SU-DHL-6 (cell line): ENCODE measurements around the gene CIART.

ENCODE experiments used
- H2AFZ ChIP-seq: fragments of 200-600 bp; sonication (generic); 2 replicates; pipeline ENCODE4 v1.6.1; 2014; ENCODE audit warnings: low read depth, mild to moderate bottlenecking, moderate library complexity, mixed read lengths, antibody characterized with exemption, low read length; ENCODE audit not compliant: severe bottlenecking
- H3F3A ChIP-seq: fragments of 200-600 bp; shearing (Covaris generic); 2 replicates; pipeline ENCODE4 v1.6.0; 2016; ENCODE audit warnings: antibody characterized with exemption, mild to moderate bottlenecking; ENCODE audit not compliant: insufficient read depth
- H3K27ac ChIP-seq: fragments of 200-600 bp; sonication (generic); 2 replicates; pipeline ENCODE4 v1.5.1; 2016; ENCODE audit warnings: low read depth, mild to moderate bottlenecking, low read length, moderate library complexity, mixed read lengths
- H3K27me3 ChIP-seq: fragments of 200-600 bp; sonication (generic), shearing (Covaris generic); 2 replicates; pipeline ENCODE4 v1.6.0; 2014; ENCODE audit warnings: mild to moderate bottlenecking, low read length
- H3K36me3 ChIP-seq: fragments of 200-600 bp; sonication (generic); 2 replicates; pipeline ENCODE4 v1.6.1; 2014; ENCODE audit warnings: mild to moderate bottlenecking, low read length, mixed read lengths
- H3K4me2 ChIP-seq: fragments of 300-600, 200-600 bp; shearing (Covaris generic), sonication (generic); 2 replicates; pipeline ENCODE4 v1.6.0; 2014; ENCODE audit warnings: low read length, low read depth, mild to moderate bottlenecking; ENCODE audit not compliant: poor library complexity, severe bottlenecking
- H3K4me3 ChIP-seq: fragments of 200-600 bp; sonication (generic); 2 replicates; pipeline ENCODE4 v1.5.1; 2014; ENCODE audit warnings: antibody characterized with exemption, low read length, mild to moderate bottlenecking, mixed read lengths; ENCODE audit not compliant: insufficient read depth, poor library complexity, severe bottlenecking
- H3K79me2 ChIP-seq: fragments of 200-600 bp; sonication (generic); 2 replicates; pipeline ENCODE4 v1.6.1; 2014; ENCODE audit warnings: mild to moderate bottlenecking, low read length, moderate library complexity; ENCODE audit not compliant: insufficient read depth
- H3K9ac ChIP-seq: fragments of 200-600 bp; sonication (generic); 2 replicates; pipeline ENCODE4 v1.7.0; 2014; ENCODE audit warnings: mild to moderate bottlenecking, low read length
- H3K9me2 ChIP-seq: fragments of 200-600 bp; sonication (generic); replicated peaks from 2 replicates; pipeline ENCODE4 v1.6.1; 2014; ENCODE audit warnings: low read length; ENCODE audit not compliant: insufficient read depth
- H3K9me3 ChIP-seq: fragments of 200-600 bp; sonication (generic); 2 replicates; pipeline ENCODE4 v1.6.1; 2014; ENCODE audit warnings: low read length, mixed read lengths; ENCODE audit not compliant: insufficient read depth
- H4K20me1 ChIP-seq: fragments of 200-600 bp; sonication (generic); 2 replicates; pipeline ENCODE4 v1.6.1; 2014; ENCODE audit warnings: low read depth, mild to moderate bottlenecking, antibody characterized with exemption, low read length, moderate library complexity, mixed read lengths
- EZH2phosphoT487 ChIP-seq: fragments of 200-600 bp; sonication (generic), shearing (Covaris generic); conservative IDR thresholded peaks from 2 replicates; pipeline ENCODE4 v1.6.1; 2018; ENCODE audit warnings: mild to moderate bottlenecking, antibody characterized with exemption, low read length, moderate library complexity, mixed read lengths
- TF ChIP-seq, protein P1 (sequence below): fragments of 200-600 bp; sonication (generic); IDR thresholded peaks from one replicate; pipeline ENCODE4 v1.5.1; 2017; ENCODE audit warnings: antibody characterized with exemption, mild to moderate bottlenecking, low read length, moderate library complexity; ENCODE audit not compliant: insufficient read depth, poor library complexity, severe bottlenecking

CIART gene

DNA sequence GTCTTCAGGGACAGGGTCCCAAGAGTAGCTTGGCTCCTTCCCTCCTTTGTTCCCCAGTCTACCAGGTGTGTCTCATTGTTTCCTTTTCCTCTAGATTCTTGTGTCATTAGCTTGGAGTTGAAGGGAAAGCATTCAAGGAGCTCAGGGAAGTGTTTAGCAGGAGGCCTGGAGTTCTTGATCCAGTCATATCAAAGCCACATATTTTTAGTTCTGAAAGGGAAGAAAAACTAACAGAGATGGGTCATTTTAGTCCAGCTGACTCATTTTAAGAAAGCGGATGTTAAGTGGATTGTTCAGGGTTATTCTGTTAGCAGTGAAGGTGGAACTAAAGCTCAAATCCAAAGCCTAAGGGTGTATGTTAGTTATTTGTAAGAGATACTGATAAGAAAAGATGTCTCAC lies 9.0 kb upstream of the CIART start:
- Histone ChIP-seq H3K27me3 (no peaks in the 10 kb centered on the region), H3F3A (no peaks in the 10 kb centered on the region), H3K27ac (no peak overlapping the region), H3K9me3 (no peaks in the 10 kb centered on the region), H3K36me3 (no peaks in the 10 kb centered on the region), H3K9me2 (no peaks in the 10 kb centered on the region), H3K4me3 (no peak overlapping the region), H2AFZ (no peak overlapping the region), H3K4me2 (no peak overlapping the region), H3K79me2 (peaks cover 4% of the 10 kb centered on the region), H4K20me1 (no peaks in the 10 kb centered on the region), H3K9ac (no peak overlapping the region)
- no peak for TF ChIP-seq EZH2phosphoT487
- TF ChIP-seq, protein P1, sequence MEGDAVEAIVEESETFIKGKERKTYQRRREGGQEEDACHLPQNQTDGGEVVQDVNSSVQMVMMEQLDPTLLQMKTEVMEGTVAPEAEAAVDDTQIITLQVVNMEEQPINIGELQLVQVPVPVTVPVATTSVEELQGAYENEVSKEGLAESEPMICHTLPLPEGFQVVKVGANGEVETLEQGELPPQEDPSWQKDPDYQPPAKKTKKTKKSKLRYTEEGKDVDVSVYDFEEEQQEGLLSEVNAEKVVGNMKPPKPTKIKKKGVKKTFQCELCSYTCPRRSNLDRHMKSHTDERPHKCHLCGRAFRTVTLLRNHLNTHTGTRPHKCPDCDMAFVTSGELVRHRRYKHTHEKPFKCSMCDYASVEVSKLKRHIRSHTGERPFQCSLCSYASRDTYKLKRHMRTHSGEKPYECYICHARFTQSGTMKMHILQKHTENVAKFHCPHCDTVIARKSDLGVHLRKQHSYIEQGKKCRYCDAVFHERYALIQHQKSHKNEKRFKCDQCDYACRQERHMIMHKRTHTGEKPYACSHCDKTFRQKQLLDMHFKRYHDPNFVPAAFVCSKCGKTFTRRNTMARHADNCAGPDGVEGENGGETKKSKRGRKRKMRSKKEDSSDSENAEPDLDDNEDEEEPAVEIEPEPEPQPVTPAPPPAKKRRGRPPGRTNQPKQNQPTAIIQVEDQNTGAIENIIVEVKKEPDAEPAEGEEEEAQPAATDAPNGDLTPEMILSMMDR: no peak

DNA sequence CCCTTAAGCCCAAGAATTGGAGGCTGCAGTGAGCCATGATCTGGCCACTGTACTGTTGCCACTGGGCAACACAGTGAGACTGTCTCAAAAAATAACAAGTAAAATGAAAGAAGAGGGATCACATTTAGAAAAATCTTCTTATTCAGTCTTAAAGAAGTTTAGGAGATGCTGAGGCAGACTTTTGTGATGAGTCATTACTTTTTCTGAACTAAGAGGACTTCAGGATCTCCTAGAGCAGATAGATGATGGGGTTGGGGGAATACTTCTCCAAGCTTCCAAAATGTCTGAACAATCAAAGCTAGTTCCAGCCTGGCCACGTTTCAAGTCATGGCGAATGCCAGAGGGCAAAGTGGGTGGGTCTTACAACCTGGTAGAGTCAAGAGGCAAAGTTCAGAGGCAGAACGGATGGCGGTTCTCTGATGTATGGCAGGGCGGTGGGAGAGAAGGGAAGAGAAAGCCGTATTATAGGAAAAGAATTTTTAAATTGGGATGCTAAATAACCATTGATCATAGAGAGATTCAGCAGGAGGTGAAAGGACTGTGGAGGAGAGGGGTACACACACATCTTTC lies 2.1 kb upstream of the CIART start:
- Histone ChIP-seq H3K4me2 (no peak overlapping the region), H3K9me3 (no peaks in the 10 kb centered on the region), H3K4me3 (no peak overlapping the region), H3K79me2 (no peaks in the 10 kb centered on the region), H3K27ac (no peak overlapping the region), H3K9ac (no peak overlapping the region), H3K36me3 (no peaks in the 10 kb centered on the region), H3K9me2 (no peaks in the 10 kb centered on the region), H2AFZ (no peak overlapping the region), H3K27me3 (no peaks in the 10 kb centered on the region), H3F3A (no peaks in the 10 kb centered on the region), H4K20me1 (no peaks in the 10 kb centered on the region)
- TF ChIP-seq, protein P1: no peak
- no peak for TF ChIP-seq EZH2phosphoT487

DNA sequence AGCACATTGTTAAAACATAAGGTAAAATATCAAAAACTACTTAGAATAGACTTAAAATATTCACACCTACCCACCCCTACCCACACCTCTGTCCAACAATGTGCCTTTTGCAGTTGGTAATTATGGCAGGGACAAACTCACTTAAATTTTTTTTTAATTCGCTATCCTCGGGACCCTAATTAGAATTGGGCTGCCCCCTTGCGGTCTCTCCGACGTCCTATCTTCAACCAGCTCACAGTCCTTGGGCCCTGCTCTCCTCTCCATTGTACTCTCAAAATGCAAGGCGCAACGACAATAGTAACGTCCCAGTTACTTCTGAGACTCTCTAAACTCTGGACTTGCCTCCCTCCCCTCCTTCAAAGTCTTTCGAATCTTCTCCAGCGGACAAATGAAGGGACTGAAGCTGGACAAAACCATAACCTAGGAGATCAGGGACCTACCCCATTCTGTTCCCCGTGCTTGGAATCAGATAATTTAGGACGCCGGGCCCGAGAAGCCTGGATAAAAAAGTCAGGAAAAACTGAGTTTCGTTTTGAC lies 1.1 kb upstream of the CIART start:
- Histone ChIP-seq H2AFZ (peak overlapping the region; percentile 96), H3K9me3 (no peaks in the 10 kb centered on the region), H3K9ac (peak overlapping the region; percentile 38; the same call in 1 of the 2 replicates), H3K4me2 (peak overlapping the region; percentile 51), H3K4me3 (no peak overlapping the region), H3K79me2 (no peaks in the 10 kb centered on the region), H3K27ac (no peak overlapping the region), H3K36me3 (no peaks in the 10 kb centered on the region), H4K20me1 (no peaks in the 10 kb centered on the region), H3K9me2 (no peaks in the 10 kb centered on the region), H3F3A (no peaks in the 10 kb centered on the region), H3K27me3 (no peaks in the 10 kb centered on the region)
- TF ChIP-seq, protein P1: peak; percentile 86
- no peak for TF ChIP-seq EZH2phosphoT487
